Neutrophil (primary cell): ENCODE data around the gene S100A12.

Experiments
- H3K27ac ChIP-seq: fragments of 200-600 bp; sonication (generic); 2 replicates; pipeline ENCODE4 v1.5.1; 2016; ENCODE audit warnings: mild to moderate bottlenecking, moderate library complexity
- H3K27me3 ChIP-seq: fragments of 200-600 bp; sonication (generic); 2 replicates; pipeline ENCODE4 v1.6.0; 2016; ENCODE audit warnings: mild to moderate bottlenecking
- H3K36me3 ChIP-seq: fragments of 200-600 bp; sonication (generic); 2 replicates; pipeline ENCODE4 v1.5.1; 2017
- H3K4me1 ChIP-seq, 2 experiments: fragments of 200-600 bp in 1 of 2; sonication (generic) in 1 of 2; 1 replicate in 1 of 2; 2 replicates in 1 of 2; pipeline versions ENCODE4 v1.5.1 to v1.6.1; 2013 to 2016; ENCODE audit warnings: low read depth in 1 of 2, low read length in 1 of 2, mild to moderate bottlenecking in 1 of 2, moderate library complexity in 1 of 2; ENCODE audit not compliant: control insufficient read depth in 1 of 2, insufficient read depth in 1 of 2
- H3K4me3 ChIP-seq, 2 experiments: fragments of 200-600 bp in 1 of 2; sonication (generic) in 1 of 2; 1 replicate in 1 of 2; 2 replicates in 1 of 2; pipeline ENCODE4 v1.5.1; 2013 to 2016; ENCODE audit warnings: low read depth in 1 of 2, low read length in 1 of 2, mild to moderate bottlenecking in 1 of 2, moderate library complexity in 1 of 2
- H3K9me3 ChIP-seq: fragments of 200-600 bp; sonication (generic); 2 replicates; pipeline ENCODE4 v1.5.1; 2016
- TF ChIP-seq, protein P1 (sequence below): fragments of 200-600 bp; sonication (generic); IDR thresholded peaks from 2 replicates; pipeline ENCODE4 v1.5.1; 2016; ENCODE audit warnings: antibody characterized with exemption

S100A12 gene

DNA sequence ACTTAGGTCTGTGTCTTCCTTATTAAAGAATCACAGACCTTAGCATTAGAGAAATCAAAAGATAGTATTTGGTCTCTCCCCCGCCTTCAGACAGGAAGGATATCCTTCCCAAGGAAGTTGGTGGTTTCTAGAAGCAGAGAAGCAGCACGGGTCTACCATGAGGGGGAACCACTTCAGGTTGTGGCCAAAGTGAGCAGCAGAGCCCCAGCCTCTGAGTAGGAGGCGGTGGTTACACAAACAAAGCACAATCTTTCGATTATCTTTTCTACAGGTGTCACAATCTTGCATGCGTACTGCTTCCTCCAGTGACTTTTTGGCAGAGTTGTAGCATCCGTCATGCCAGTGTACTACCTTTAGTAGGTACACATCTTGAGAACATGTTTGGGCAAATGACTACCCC lies 35.6 kb downstream of the S100A12 start:
- peaks cover 25% of the 10 kb centered on the region for H3K27me3 ChIP-seq
- no peak overlapping the region for H3K4me3 ChIP-seq
- H3K4me1 ChIP-seq = peaks cover 20 to 24% of the 10 kb centered on the region in 2 experiments
- H3K9me3 ChIP-seq = no peaks in the 10 kb centered on the region
- TF ChIP-seq, protein P1, sequence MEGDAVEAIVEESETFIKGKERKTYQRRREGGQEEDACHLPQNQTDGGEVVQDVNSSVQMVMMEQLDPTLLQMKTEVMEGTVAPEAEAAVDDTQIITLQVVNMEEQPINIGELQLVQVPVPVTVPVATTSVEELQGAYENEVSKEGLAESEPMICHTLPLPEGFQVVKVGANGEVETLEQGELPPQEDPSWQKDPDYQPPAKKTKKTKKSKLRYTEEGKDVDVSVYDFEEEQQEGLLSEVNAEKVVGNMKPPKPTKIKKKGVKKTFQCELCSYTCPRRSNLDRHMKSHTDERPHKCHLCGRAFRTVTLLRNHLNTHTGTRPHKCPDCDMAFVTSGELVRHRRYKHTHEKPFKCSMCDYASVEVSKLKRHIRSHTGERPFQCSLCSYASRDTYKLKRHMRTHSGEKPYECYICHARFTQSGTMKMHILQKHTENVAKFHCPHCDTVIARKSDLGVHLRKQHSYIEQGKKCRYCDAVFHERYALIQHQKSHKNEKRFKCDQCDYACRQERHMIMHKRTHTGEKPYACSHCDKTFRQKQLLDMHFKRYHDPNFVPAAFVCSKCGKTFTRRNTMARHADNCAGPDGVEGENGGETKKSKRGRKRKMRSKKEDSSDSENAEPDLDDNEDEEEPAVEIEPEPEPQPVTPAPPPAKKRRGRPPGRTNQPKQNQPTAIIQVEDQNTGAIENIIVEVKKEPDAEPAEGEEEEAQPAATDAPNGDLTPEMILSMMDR = no peak
- H3K36me3 ChIP-seq = no peaks in the 10 kb centered on the region
- no peak overlapping the region for H3K27ac ChIP-seq

GRCh38 chr1:153337980-153338853 lies 37.2 kb downstream of the S100A12 start:
- Histone ChIP-seq H3K4me1 (peaks cover 4 to 8% of the 10 kb centered on the region in 2 experiments), H3K36me3 (no peaks in the 10 kb centered on the region), H3K4me3 (no peak overlapping the region), H3K27ac (no peak overlapping the region), H3K27me3 (peaks cover 25% of the 10 kb centered on the region), H3K9me3 (no peaks in the 10 kb centered on the region)
- TF ChIP-seq, protein P1 = no peak

- TF ChIP-seq, protein P1 = no peak
- H3K27ac ChIP-seq = no peak overlapping the region
- no peak overlapping the region for H3K4me3 ChIP-seq
- no peaks in the 10 kb centered on the region for H3K36me3 ChIP-seq
- H3K4me1 ChIP-seq = peaks cover 0 to 4% of the 10 kb centered on the region in 2 experiments
- H3K27me3 ChIP-seq = peaks cover 25% of the 10 kb centered on the region
- H3K9me3 ChIP-seq = no peaks in the 10 kb centered on the region
Measured at GRCh38 chr1:153336650-153337049, 38.8 kb downstream of the S100A12 start.

DNA sequence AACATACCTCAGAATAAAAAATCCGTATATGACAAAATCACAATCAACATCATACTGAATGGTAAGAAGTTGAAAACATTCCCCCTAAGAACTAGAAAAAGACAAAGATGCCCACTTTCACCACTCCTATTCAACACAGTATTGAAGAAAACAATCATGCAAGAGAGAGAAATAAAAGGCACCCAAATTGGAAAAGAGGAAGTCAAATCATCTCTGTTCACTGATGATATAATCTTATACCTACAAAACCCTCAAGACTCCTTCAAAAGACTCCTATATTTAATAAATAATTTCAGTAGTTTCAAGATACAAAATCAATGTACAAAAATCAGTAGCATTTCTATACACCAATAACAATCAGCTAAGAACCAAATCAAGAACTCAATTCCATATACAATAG lies 41.5 kb downstream of the S100A12 start:
- H3K27me3 ChIP-seq = peaks cover 10% of the 10 kb centered on the region
- no peaks in the 10 kb centered on the region for H3K36me3 ChIP-seq
- no peaks in the 10 kb centered on the region for H3K9me3 ChIP-seq
- no peak overlapping the region for H3K27ac ChIP-seq
- no peak overlapping the region for H3K4me3 ChIP-seq
- H3K4me1 ChIP-seq = no peaks in the 10 kb centered on the region
- TF ChIP-seq, protein P1 = no peak

- no peak overlapping the region for H3K27ac ChIP-seq
- H3K4me3 ChIP-seq = no peak overlapping the region
- H3K36me3 ChIP-seq = no peaks in the 10 kb centered on the region
- TF ChIP-seq, protein P1 = no peak
- H3K9me3 ChIP-seq = peaks cover 3% of the 10 kb centered on the region
- H3K27me3 ChIP-seq = peaks cover 6% of the 10 kb centered on the region
- H3K4me1 ChIP-seq = no peaks in the 10 kb centered on the region
Measured at GRCh38 chr1:153324912-153325311, 50.5 kb downstream of the S100A12 start.
